ENCODE measurements around the gene DBH. TPM values are rescaled to one million over a fixed set of nuclear protein-coding genes. Genes with fewer than 3 reads are reported as not detected.
"Not testable (repeated sequence)": the region's sequence is repeated elsewhere in the genome, so short reads cannot be mapped to it uniquely, and the experiment has no call there.

Gene DBH
- total RNA-seq, 2 experiments from 2014 or later: not detected

GRCh38 chr9:133619791-133620190, 16.4 kb upstream of the DBH start:
- peak; percentile 67 for DNase-seq (ENCODE audit: low spot score)

DNA sequence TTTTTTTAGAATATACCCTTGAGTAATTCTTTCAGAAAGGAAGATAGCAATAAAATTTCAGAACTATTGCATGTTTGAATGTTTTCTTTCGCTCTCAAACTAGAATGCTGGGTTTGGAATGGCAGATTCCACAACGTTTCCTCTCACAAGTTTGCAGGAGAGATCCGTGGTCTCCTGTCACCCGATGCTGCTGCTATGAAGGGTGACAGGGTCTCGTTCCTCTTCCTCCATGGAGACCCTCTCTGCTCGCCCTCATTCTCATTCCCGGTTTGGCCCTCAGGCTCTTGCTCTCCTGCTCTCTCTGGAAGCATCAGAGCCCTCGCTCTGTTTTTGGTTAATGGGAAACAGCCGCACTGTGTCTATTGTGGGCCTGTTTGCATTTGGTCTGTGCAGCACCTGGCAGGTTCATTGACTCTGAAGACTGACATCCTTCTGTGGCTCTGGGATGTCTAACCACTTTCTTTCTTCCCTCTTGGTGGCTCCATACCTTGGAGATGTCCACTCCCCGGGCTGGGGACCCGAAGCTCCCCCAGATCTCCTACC, 14.4 kb upstream of the DBH start:
- Histone ChIP-seq H3K4me1 (ENCODE audit: insufficient read depth, low read length, poor library complexity, severe bottlenecking) (peaks cover 13% of the 10 kb centered on the region), H4K20me1 (ENCODE audit: insufficient read depth, low read length) (no peaks in the 10 kb centered on the region), H3K9me3 (ENCODE audit: low read length) (0 out of 2 replicates have a peak, but pooled peaks cover 6% of the 10 kb centered on the region), H2AFZ (ENCODE audit: low read length) (no peak overlapping the region), H3K4me2 (ENCODE audit: low read length) (no peak overlapping the region), H3K36me3 (ENCODE audit: insufficient read depth, low read length) (no peaks in the 10 kb centered on the region), H3K9me2 (ENCODE audit: insufficient read depth, low read length) (no peaks in the 10 kb centered on the region), H3K27ac (ENCODE audit: low read depth, low read length, poor library complexity, severe bottlenecking) (no peak overlapping the region), H3K79me2 (ENCODE audit: insufficient read depth, low read depth, low read length) (no peaks in the 10 kb centered on the region), H3K4me3 (ENCODE audit: low read depth, low read length, poor library complexity, severe bottlenecking) (no peak overlapping the region)
- DNase-seq (ENCODE audit: low spot score): no peak
- intact Hi-C loops (cut with micrococcal nuclease; ENCODE audit: unreplicated experiment): no loop called here
- ChIA-PET CTCF (ENCODE audit: unreplicated experiment) (no interaction called here), POLR2A (no interaction called here)
- TF ChIP-seq EZH2phosphoT487 (IDR thresholded peaks at IDR 0.05; ENCODE audit: borderline replicate concordance, low read depth, low read length) (no peak), CTCF (conservative IDR thresholded peaks at IDR 0.05; ENCODE audit: low read length) (no peak)
- no TSS peak for BruUV-seq (replicated peaks)

More at GRCh38 chr9:133619791-133620190, 16.4 kb upstream of the DBH start:
- ChIA-PET CTCF (ENCODE audit: unreplicated experiment) (no interaction called here), POLR2A (interaction anchor here (1.1 kb wide), 1 partner anchor 19 kb away, joined by 3 read pairs; no protein-coding TSS in a partner anchor)
- H3K4me3 ChIP-seq (ENCODE audit: low read depth, low read length, poor library complexity, severe bottlenecking): no peak overlapping the region
- H3K79me2 ChIP-seq (ENCODE audit: insufficient read depth, low read depth, low read length): no peaks in the 10 kb centered on the region
- TF ChIP-seq EZH2phosphoT487 (IDR thresholded peaks at IDR 0.05; ENCODE audit: borderline replicate concordance, low read depth, low read length): no peak
- TF ChIP-seq CTCF (conservative IDR thresholded peaks at IDR 0.05; ENCODE audit: low read length): no peak
- H3K27ac ChIP-seq (ENCODE audit: low read depth, low read length, poor library complexity, severe bottlenecking): no peak overlapping the region
- no peaks in the 10 kb centered on the region for H3K36me3 ChIP-seq (ENCODE audit: insufficient read depth, low read length)
- intact Hi-C loops (cut with micrococcal nuclease; ENCODE audit: unreplicated experiment): no loop called here
- peak overlapping the region; percentile 64 for H3K4me2 ChIP-seq (ENCODE audit: low read length)
- H2AFZ ChIP-seq (ENCODE audit: low read length): peak overlapping the region; percentile 92
- H3K9me3 ChIP-seq (ENCODE audit: low read length): 0 out of 2 replicates have a peak, but pooled peaks cover under 1% of the 10 kb centered on the region
- peaks cover 13% of the 10 kb centered on the region for H3K4me1 ChIP-seq (ENCODE audit: insufficient read depth, low read length, poor library complexity, severe bottlenecking)
- H4K20me1 ChIP-seq (ENCODE audit: insufficient read depth, low read length): no peaks in the 10 kb centered on the region
- H3K9me2 ChIP-seq (ENCODE audit: insufficient read depth, low read length): no peaks in the 10 kb centered on the region
- no TSS peak for BruUV-seq (replicated peaks)

- 0 out of 2 replicates have a peak, but pooled peaks cover 6% of the 10 kb centered on the region for H3K9me3 ChIP-seq (ENCODE audit: low read length)
- no TSS peak for BruUV-seq (replicated peaks)
- H2AFZ ChIP-seq (ENCODE audit: low read length): no peak overlapping the region
- no peak overlapping the region for H3K4me3 ChIP-seq (ENCODE audit: low read depth, low read length, poor library complexity, severe bottlenecking)
- H3K79me2 ChIP-seq (ENCODE audit: insufficient read depth, low read depth, low read length): no peaks in the 10 kb centered on the region
- no peaks in the 10 kb centered on the region for H3K9me2 ChIP-seq (ENCODE audit: insufficient read depth, low read length)
- intact Hi-C loops (cut with micrococcal nuclease; ENCODE audit: unreplicated experiment): no loop called here
- no peak overlapping the region for H3K27ac ChIP-seq (ENCODE audit: low read depth, low read length, poor library complexity, severe bottlenecking)
- H3K4me1 ChIP-seq (ENCODE audit: insufficient read depth, low read length, poor library complexity, severe bottlenecking): peaks cover 13% of the 10 kb centered on the region
- ChIA-PET CTCF (ENCODE audit: unreplicated experiment) (no interaction called here), POLR2A (no interaction called here)
- H3K36me3 ChIP-seq (ENCODE audit: insufficient read depth, low read length): no peaks in the 10 kb centered on the region
- no peak overlapping the region for H3K4me2 ChIP-seq (ENCODE audit: low read length)
- no peaks in the 10 kb centered on the region for H4K20me1 ChIP-seq (ENCODE audit: insufficient read depth, low read length)
- TF ChIP-seq CTCF (conservative IDR thresholded peaks at IDR 0.05; ENCODE audit: low read length): no peak
- no peak for TF ChIP-seq EZH2phosphoT487 (IDR thresholded peaks at IDR 0.05; ENCODE audit: borderline replicate concordance, low read depth, low read length)
- no peak for DNase-seq (ENCODE audit: low spot score)
These were observed 13.6 kb upstream of the DBH start for GRCh38 chr9:133622555-133622954.

DNA sequence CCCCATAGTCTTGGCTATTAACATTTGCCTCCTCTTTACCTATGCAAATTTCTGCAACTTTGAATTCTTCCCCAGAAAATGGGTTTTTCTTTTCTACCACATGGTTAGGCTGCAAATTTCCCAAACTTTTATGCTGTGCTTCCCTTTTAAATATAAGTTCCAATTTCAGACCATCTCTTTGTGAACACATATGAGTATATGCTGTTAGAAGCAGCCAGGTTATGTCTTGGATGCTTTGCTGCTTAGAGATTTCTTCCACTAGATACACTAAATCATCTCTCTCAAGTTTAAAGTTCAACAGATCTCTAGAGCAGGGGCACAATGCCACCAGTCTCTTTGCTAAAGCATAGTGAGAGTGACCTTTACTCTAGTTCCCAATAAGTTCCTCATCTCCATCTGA, 10.2 kb upstream of the DBH start:
- H3K9me3 ChIP-seq (ENCODE audit: low read length); H3K4me3 ChIP-seq (ENCODE audit: low read depth, low read length, poor library complexity, severe bottlenecking); POLR2A ChIA-PET; H3K36me3 ChIP-seq (ENCODE audit: insufficient read depth, low read length); BruUV-seq (replicated peaks); CTCF ChIA-PET (ENCODE audit: unreplicated experiment); intact Hi-C loops (cut with micrococcal nuclease; ENCODE audit: unreplicated experiment); H3K9me2 ChIP-seq (ENCODE audit: insufficient read depth, low read length); H3K4me1 ChIP-seq (ENCODE audit: insufficient read depth, low read length, poor library complexity, severe bottlenecking); DNase-seq (ENCODE audit: low spot score); H2AFZ ChIP-seq (ENCODE audit: low read length); H3K79me2 ChIP-seq (ENCODE audit: insufficient read depth, low read depth, low read length); H4K20me1 ChIP-seq (ENCODE audit: insufficient read depth, low read length); H3K27ac ChIP-seq (ENCODE audit: low read depth, low read length, poor library complexity, severe bottlenecking); H3K4me2 ChIP-seq (ENCODE audit: low read length): not testable (repeated sequence)
